Panc1 (cell line): ENCODE results near the gene CEMIP.

ENCODE experiments used
- CTCF ChIP-seq: fragments of 450-650 bp; IDR thresholded peaks from 2 replicates; pipeline ENCODE4 v1.5.1; 2017; ENCODE audit warnings: mild to moderate bottlenecking
- POLR2AphosphoS5 ChIP-seq: IDR thresholded peaks from 2 replicates; pipeline ENCODE4 v1.6.1; 2012; ENCODE audit warnings: mild to moderate bottlenecking, low read depth, low read length, moderate library complexity

- no peak for TF ChIP-seq CTCF
- TF ChIP-seq POLR2AphosphoS5: no peak
These were observed 161.2 kb downstream of the CEMIP start for GRCh38 chr15:80940331-80940730.
